HS-5 (cell line): Measurements from ENCODE around the gene NAT14.
"Not testable (repeated sequence)": the region's sequence is repeated elsewhere in the genome, so short reads cannot be mapped to it uniquely, and the experiment has no call there.

ENCODE experiments used
- DNase-seq: peaks from one replicate; pipeline ENCODE4 v3.0.0-alpha.2; 2012; ENCODE audit warnings: low read depth

Gene NAT14

GRCh38 chr19:55484593-55485438, at the start of gene NAT14:
NAT14 (plus strand) TSS chr19:55485188; CDS start chr19:55485709, 521 bp downstream.
- DNase-seq = no peak

GRCh38 chr19:55436847-55437246, 48.1 kb upstream of the NAT14 start:
- DNase-seq = no peak

- DNase-seq = no peak
Observed at GRCh38 chr19:55437410-55437809, 47.6 kb upstream of the NAT14 start.

GRCh38 chr19:55439052-55439451, 45.9 kb upstream of the NAT14 start:
- no peak for DNase-seq

- DNase-seq = no peak
Observed at GRCh38 chr19:55440411-55441105, 44.4 kb upstream of the NAT14 start.

GRCh38 chr19:55441319-55441691, 43.7 kb upstream of the NAT14 start:
- no peak for DNase-seq

GRCh38 chr19:55441692-55442321, 43.2 kb upstream of the NAT14 start:
- DNase-seq = no peak

- DNase-seq = no peak
Observed at GRCh38 chr19:55442372-55442961, 42.5 kb upstream of the NAT14 start.

GRCh38 chr19:55443045-55443823, 41.8 kb upstream of the NAT14 start, which contains the start of gene SHISA7:
SHISA7 (minus strand) TSS chr19:55443300; CDS start chr19:55442863, 437 bp downstream.
- no peak for DNase-seq

GRCh38 chr19:55443824-55444480, 41.0 kb upstream of the NAT14 start:
- DNase-seq = no peak

GRCh38 chr19:55444646-55445045, 40.3 kb upstream of the NAT14 start:
- no peak for DNase-seq

GRCh38 chr19:55446060-55446459, 38.9 kb upstream of the NAT14 start:
- DNase-seq = no peak

GRCh38 chr19:55447421-55448174, 37.4 kb upstream of the NAT14 start:
- DNase-seq = no peak

GRCh38 chr19:55448175-55448490, 36.9 kb upstream of the NAT14 start:
- DNase-seq = not testable (repeated sequence)

- no peak for DNase-seq
Observed at GRCh38 chr19:55449469-55449868, 35.5 kb upstream of the NAT14 start.

GRCh38 chr19:55451163-55451964, 33.6 kb upstream of the NAT14 start:
- no peak for DNase-seq

- DNase-seq = no peak
Observed at GRCh38 chr19:55451965-55452748, 32.8 kb upstream of the NAT14 start.

- DNase-seq = no peak
Observed at GRCh38 chr19:55452749-55453346, 32.1 kb upstream of the NAT14 start.
